Measurements from ENCODE around the gene PPARG.

Gene PPARG

GRCh38 chr3:12458901-12459300, 170.0 kb downstream of the PPARG start:
- Histone ChIP-seq H3K27ac (ENCODE audit: low read length) (no peak overlapping the region), H2AFZ (ENCODE audit: low read length) (no peak overlapping the region), H3K9ac (ENCODE audit: low read length) (no peak overlapping the region), H3K4me3 (ENCODE audit: low read length) (no peak overlapping the region), H3F3A (ENCODE audit: insufficient read depth, low read length) (no peaks in the 10 kb centered on the region), H3K9me2 (replicated peaks; ENCODE audit: insufficient read depth, low read length) (no peaks in the 10 kb centered on the region), H3K9me3 (replicated peaks; ENCODE audit: insufficient read depth, low read length) (no peaks in the 10 kb centered on the region), H3K27me3 (replicated peaks; ENCODE audit: insufficient read depth, low read length) (no peaks in the 10 kb centered on the region), H3K4me1 (ENCODE audit: low read length) (no peaks in the 10 kb centered on the region), H3K4me2 (ENCODE audit: low read depth, low read length) (no peak overlapping the region), H4K20me1 (ENCODE audit: insufficient read depth, low read length) (no peaks in the 10 kb centered on the region), H3K79me2 (ENCODE audit: low read length) (no peaks in the 10 kb centered on the region), H3K36me3 (replicated peaks; ENCODE audit: insufficient read depth, low read length) (no peaks in the 10 kb centered on the region)
- no peak for DNase-seq
- no peak for TF ChIP-seq EZH2 (optimal IDR thresholded peaks at IDR 0.05; ENCODE audit: low read depth, low read length)
- TF ChIP-seq EZH2phosphoT487 (IDR thresholded peaks at IDR 0.05; ENCODE audit: low read length): no peak
- no peak for TF ChIP-seq CTCF (IDR thresholded peaks at IDR 0.05; ENCODE audit: low read length)

DNA sequence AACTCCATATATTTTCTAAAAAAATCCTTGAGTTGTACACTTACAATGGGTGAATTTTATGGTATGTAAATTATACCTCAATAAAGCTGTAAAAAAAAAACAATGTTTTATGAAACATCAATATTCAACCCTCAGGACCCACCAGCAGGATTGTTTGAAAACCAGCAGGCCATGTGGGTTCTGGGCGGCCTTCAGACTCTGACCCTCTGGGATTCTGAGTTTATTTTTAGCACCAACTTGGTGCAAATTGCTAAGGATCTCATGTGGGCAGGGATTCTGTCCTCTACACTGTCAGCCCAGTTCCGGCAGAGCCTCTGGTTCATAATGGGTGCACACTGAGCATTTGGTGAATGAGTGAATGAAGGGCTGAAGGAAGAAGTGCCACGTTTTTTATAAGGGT, 171.3 kb downstream of the PPARG start:
- TF ChIP-seq CTCF (IDR thresholded peaks at IDR 0.05; ENCODE audit: low read length) (no peak), EZH2phosphoT487 (IDR thresholded peaks at IDR 0.05; ENCODE audit: low read length) (no peak), EZH2 (optimal IDR thresholded peaks at IDR 0.05; ENCODE audit: low read depth, low read length) (no peak)
- no peak overlapping the region for H3K27ac ChIP-seq (ENCODE audit: low read length)
- no peaks in the 10 kb centered on the region for H3F3A ChIP-seq (ENCODE audit: insufficient read depth, low read length)
- H3K9me3 ChIP-seq (replicated peaks; ENCODE audit: insufficient read depth, low read length): no peaks in the 10 kb centered on the region
- no peaks in the 10 kb centered on the region for H3K4me1 ChIP-seq (ENCODE audit: low read length)
- no peak for DNase-seq
- no peak overlapping the region for H3K4me3 ChIP-seq (ENCODE audit: low read length)
- no peak overlapping the region for H3K9ac ChIP-seq (ENCODE audit: low read length)
- H3K36me3 ChIP-seq (replicated peaks; ENCODE audit: insufficient read depth, low read length): no peaks in the 10 kb centered on the region
- no peaks in the 10 kb centered on the region for H3K79me2 ChIP-seq (ENCODE audit: low read length)
- H3K4me2 ChIP-seq (ENCODE audit: low read depth, low read length): no peak overlapping the region
- no peaks in the 10 kb centered on the region for H4K20me1 ChIP-seq (ENCODE audit: insufficient read depth, low read length)
- no peaks in the 10 kb centered on the region for H3K27me3 ChIP-seq (replicated peaks; ENCODE audit: insufficient read depth, low read length)
- no peak overlapping the region for H2AFZ ChIP-seq (ENCODE audit: low read length)
- H3K9me2 ChIP-seq (replicated peaks; ENCODE audit: insufficient read depth, low read length): no peaks in the 10 kb centered on the region

- Histone ChIP-seq H3K27ac (ENCODE audit: low read length) (no peak overlapping the region), H3K9me3 (replicated peaks; ENCODE audit: insufficient read depth, low read length) (no peaks in the 10 kb centered on the region), H3K4me2 (ENCODE audit: low read depth, low read length) (no peak overlapping the region), H3K27me3 (replicated peaks; ENCODE audit: insufficient read depth, low read length) (no peaks in the 10 kb centered on the region), H3K4me3 (ENCODE audit: low read length) (no peak overlapping the region), H4K20me1 (ENCODE audit: insufficient read depth, low read length) (no peaks in the 10 kb centered on the region), H3K4me1 (ENCODE audit: low read length) (no peaks in the 10 kb centered on the region), H3K9me2 (replicated peaks; ENCODE audit: insufficient read depth, low read length) (no peaks in the 10 kb centered on the region), H3F3A (ENCODE audit: insufficient read depth, low read length) (no peaks in the 10 kb centered on the region), H3K79me2 (ENCODE audit: low read length) (no peaks in the 10 kb centered on the region), H2AFZ (ENCODE audit: low read length) (no peak overlapping the region), H3K9ac (ENCODE audit: low read length) (no peak overlapping the region), H3K36me3 (replicated peaks; ENCODE audit: insufficient read depth, low read length) (no peaks in the 10 kb centered on the region)
- no peak for DNase-seq
- TF ChIP-seq EZH2 (optimal IDR thresholded peaks at IDR 0.05; ENCODE audit: low read depth, low read length): no peak
- no peak for TF ChIP-seq EZH2phosphoT487 (IDR thresholded peaks at IDR 0.05; ENCODE audit: low read length)
- TF ChIP-seq CTCF (IDR thresholded peaks at IDR 0.05; ENCODE audit: low read length): no peak
These were observed 172.3 kb downstream of the PPARG start for GRCh38 chr3:12461097-12461649.

Data from MM.1S (cell line).